NCI-H1417 treated with DMSO at 0.1 percent for 48 hours (cell line): ENCODE results near the gene PDZD2.
"Not testable (repeated sequence)": the region's sequence is repeated elsewhere in the genome, so short reads cannot be mapped to it uniquely, and the experiment has no call there.

Experiments
- DNase-seq: peaks from one replicate; lab custom pipeline; 2025; lab: John Stamatoyannopoulos, UW

The PDZD2 gene

GRCh38 chr5:32102254-32102986 lies 463.5 kb downstream of the PDZD2 start:
- DNase-seq, result no peak

- no peak for DNase-seq
Observed at GRCh38 chr5:32103521-32103920, 464.6 kb downstream of the PDZD2 start.

- no peak for DNase-seq
Observed at GRCh38 chr5:32107291-32107690, 468.4 kb downstream of the PDZD2 start.

- no peak for DNase-seq
Observed at GRCh38 chr5:32108167-32108566, 469.2 kb downstream of the PDZD2 start.

- DNase-seq, result no peak
Observed at GRCh38 chr5:32109236-32109635, 470.3 kb downstream of the PDZD2 start.

- DNase-seq, result no peak
Observed at GRCh38 chr5:32110111-32110696, 471.3 kb downstream of the PDZD2 start.

GRCh38 chr5:32115985-32116384 lies 477.1 kb downstream of the PDZD2 start:
- no peak for DNase-seq

GRCh38 chr5:32116574-32117313 lies 477.8 kb downstream of the PDZD2 start:
- DNase-seq, result no peak

GRCh38 chr5:32118922-32119321 lies 480.0 kb downstream of the PDZD2 start:
- not testable (repeated sequence) for DNase-seq

- no peak for DNase-seq
Observed at GRCh38 chr5:32123058-32123805, 484.3 kb downstream of the PDZD2 start.

GRCh38 chr5:32123889-32124676 lies 485.2 kb downstream of the PDZD2 start:
- no peak for DNase-seq

GRCh38 chr5:32126691-32127090 lies 487.8 kb downstream of the PDZD2 start:
- no peak for DNase-seq

- DNase-seq, result no peak
Observed at GRCh38 chr5:32127711-32128110, 488.8 kb downstream of the PDZD2 start.

GRCh38 chr5:32129074-32129598 lies 490.2 kb downstream of the PDZD2 start:
- no peak for DNase-seq

- no peak for DNase-seq
Observed at GRCh38 chr5:32130865-32131264, 491.9 kb downstream of the PDZD2 start.

GRCh38 chr5:32131604-32132003 lies 492.7 kb downstream of the PDZD2 start:
- DNase-seq, result no peak

- no peak for DNase-seq
Observed at GRCh38 chr5:32132757-32133156, 493.8 kb downstream of the PDZD2 start.

- DNase-seq, result no peak
Observed at GRCh38 chr5:32135086-32135485, 496.2 kb downstream of the PDZD2 start.

- no peak for DNase-seq
Observed at GRCh38 chr5:32136342-32136741, 497.4 kb downstream of the PDZD2 start.

- DNase-seq, result no peak
Observed at GRCh38 chr5:32138839-32139493, 500.0 kb downstream of the PDZD2 start.
